Loucy (cell line): ENCODE data around the gene ERCC3.
"Not testable (repeated sequence)": the region's sequence is repeated elsewhere in the genome, so short reads cannot be mapped to it uniquely, and the experiment has no call there.

Source experiments
- H2AFZ ChIP-seq: fragments of 200-600 bp; sonication (generic); 2 replicates; pipeline ENCODE4 v1.6.0; 2016; ENCODE audit warnings: antibody characterized with exemption, mild to moderate bottlenecking, low read length, moderate library complexity
- H3F3A ChIP-seq: fragments of 200-600 bp; 2 replicates; pipeline ENCODE4 v1.6.0; 2016; ENCODE audit warnings: antibody characterized with exemption, low read depth, mild to moderate bottlenecking
- H3K27me3 ChIP-seq: fragments of 200-600 bp; sonication (generic); 2 replicates; pipeline ENCODE4 v1.6.1; 2014; ENCODE audit warnings: low read length, mild to moderate bottlenecking; ENCODE audit not compliant: insufficient read depth, poor library complexity, severe bottlenecking
- H3K36me3 ChIP-seq: fragments of 200-600 bp; sonication (generic); 2 replicates; pipeline ENCODE4 v1.6.1; 2016; ENCODE audit warnings: low read length; ENCODE audit not compliant: insufficient read depth
- H3K4me1 ChIP-seq: fragments of 200-600 bp; sonication (generic); 2 replicates; pipeline ENCODE4 v1.5.1; 2014; ENCODE audit warnings: low read length, mild to moderate bottlenecking; ENCODE audit not compliant: insufficient read depth, poor library complexity, severe bottlenecking
- H3K4me2 ChIP-seq: fragments of 200-600 bp; sonication (generic); 2 replicates; pipeline ENCODE4 v1.6.0; 2014; ENCODE audit warnings: antibody characterized with exemption, low read length, low read depth, mild to moderate bottlenecking; ENCODE audit not compliant: poor library complexity, severe bottlenecking
- H3K4me3 ChIP-seq: fragments of 200-600 bp; sonication (generic); 2 replicates; pipeline ENCODE4 v1.5.1; 2014; ENCODE audit warnings: low read length, mild to moderate bottlenecking, mixed read lengths; ENCODE audit not compliant: poor library complexity, severe bottlenecking
- H3K79me2 ChIP-seq: fragments of 200-600 bp; sonication (generic); 2 replicates; pipeline ENCODE4 v1.6.1; 2014; ENCODE audit warnings: low read length; ENCODE audit not compliant: insufficient read depth
- H3K9ac ChIP-seq: fragments of 200-600 bp; sonication (generic); 2 replicates; pipeline ENCODE4 v1.6.0; 2014; ENCODE audit warnings: mild to moderate bottlenecking, low read depth, low read length, moderate library complexity; ENCODE audit not compliant: poor library complexity, severe bottlenecking
- H3K9me2 ChIP-seq: fragments of 200-600 bp; sonication (generic); replicated peaks from 2 replicates; pipeline ENCODE4 v1.6.1; 2016; ENCODE audit warnings: low read depth, low read length, mixed read lengths
- H3K9me3 ChIP-seq: fragments of 200-600 bp; sonication (generic); 2 replicates; pipeline ENCODE4 v1.6.1; 2014; ENCODE audit warnings: mild to moderate bottlenecking, antibody characterized with exemption, low read length, low read depth; ENCODE audit not compliant: insufficient read depth
- H4K20me1 ChIP-seq: fragments of 200-600 bp; sonication (generic); 2 replicates; pipeline ENCODE4 v1.6.0; 2014; ENCODE audit warnings: antibody characterized with exemption, low read length, mild to moderate bottlenecking; ENCODE audit not compliant: insufficient read depth, poor library complexity, severe bottlenecking
- CTCF ChIP-seq: fragments of 200-600 bp; sonication (generic); conservative IDR thresholded peaks from 2 replicates; pipeline ENCODE4 v1.5.1; 2014; ENCODE audit warnings: mild to moderate bottlenecking, antibody characterized with exemption, low read length
- EZH2phosphoT487 ChIP-seq: fragments of 200-600 bp; IDR thresholded peaks from 2 replicates; pipeline ENCODE4 v1.6.1; 2018; ENCODE audit warnings: antibody characterized with exemption, mild to moderate bottlenecking, moderate library complexity, borderline replicate concordance

ERCC3 gene

DNA sequence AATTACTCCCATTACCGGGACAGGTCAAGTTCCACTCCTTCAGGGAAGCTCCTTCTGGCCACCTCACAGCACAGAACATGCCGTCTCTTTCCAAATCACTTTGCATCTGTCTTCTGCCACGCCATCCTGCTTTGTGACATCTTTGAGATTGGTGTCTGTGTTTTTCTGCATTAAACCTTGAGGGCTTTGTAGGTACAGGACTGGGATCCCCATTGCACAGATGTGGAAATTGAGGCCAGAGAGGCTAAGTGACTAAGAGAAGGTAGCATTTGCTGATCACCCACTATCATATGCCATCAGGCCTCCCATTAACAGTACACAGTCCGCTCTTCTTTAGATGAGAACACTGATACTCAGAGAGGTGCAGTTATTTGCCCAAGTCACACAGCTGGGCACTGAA lies 64.4 kb downstream of the ERCC3 start:
- TF ChIP-seq EZH2phosphoT487 (no peak), CTCF (no peak)
- no peaks in the 10 kb centered on the region for H3F3A ChIP-seq
- no peak overlapping the region for H3K9ac ChIP-seq
- no peak overlapping the region for H3K4me2 ChIP-seq
- no peaks in the 10 kb centered on the region for H3K27me3 ChIP-seq
- no peaks in the 10 kb centered on the region for H3K79me2 ChIP-seq
- H2AFZ ChIP-seq = no peak overlapping the region
- H3K36me3 ChIP-seq = no peaks in the 10 kb centered on the region
- no peaks in the 10 kb centered on the region for H4K20me1 ChIP-seq
- no peaks in the 10 kb centered on the region for H3K9me3 ChIP-seq
- no peaks in the 10 kb centered on the region for H3K9me2 ChIP-seq
- no peak overlapping the region for H3K4me3 ChIP-seq
- no peaks in the 10 kb centered on the region for H3K4me1 ChIP-seq

DNA sequence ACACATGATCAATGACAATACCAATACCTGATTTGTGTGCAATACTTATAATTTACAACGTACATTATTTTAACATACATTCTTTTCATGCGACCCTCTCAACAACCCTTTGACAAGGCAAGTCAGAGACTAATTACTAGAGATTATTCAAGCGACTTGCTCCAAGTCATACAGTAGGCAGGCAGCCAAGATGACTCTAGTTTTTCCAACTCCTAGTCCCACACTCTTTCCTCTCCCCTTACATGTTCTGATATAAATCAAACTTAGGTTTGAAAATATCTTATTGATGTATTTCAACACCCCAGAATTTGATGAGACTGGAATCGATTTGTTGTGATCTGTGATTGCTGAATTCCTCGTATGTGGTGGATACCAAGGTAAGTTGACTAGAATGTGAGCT lies 65.8 kb downstream of the ERCC3 start:
- Histone ChIP-seq H3K36me3 (no peaks in the 10 kb centered on the region), H3F3A (no peaks in the 10 kb centered on the region), H2AFZ (no peak overlapping the region), H3K9me3 (no peaks in the 10 kb centered on the region), H3K79me2 (no peaks in the 10 kb centered on the region), H3K4me2 (no peak overlapping the region), H3K4me3 (no peak overlapping the region), H3K4me1 (no peaks in the 10 kb centered on the region), H3K9me2 (no peaks in the 10 kb centered on the region), H3K27me3 (no peaks in the 10 kb centered on the region), H3K9ac (no peak overlapping the region), H4K20me1 (no peaks in the 10 kb centered on the region)
- no peak for TF ChIP-seq EZH2phosphoT487

DNA sequence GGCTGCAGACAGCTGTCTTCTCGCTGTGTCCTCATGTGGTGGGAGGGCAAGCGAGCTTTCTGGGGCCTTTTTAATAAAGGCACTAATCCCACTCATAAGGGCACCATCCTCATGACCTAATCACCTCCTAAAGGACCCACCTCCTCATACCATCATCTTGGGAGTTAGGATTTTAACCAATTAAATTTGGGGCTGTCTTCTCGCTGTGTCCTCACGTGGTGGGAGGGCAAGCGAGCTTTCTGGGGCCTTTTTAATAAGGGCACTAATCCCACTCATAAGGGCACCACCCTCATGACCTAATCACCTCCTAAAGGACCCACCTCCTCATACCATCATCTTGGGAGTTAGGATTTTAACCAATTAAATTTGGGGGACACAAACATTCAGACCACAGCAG lies 66.7 kb downstream of the ERCC3 start:
- not testable (repeated sequence) for H3K27me3 ChIP-seq, H2AFZ ChIP-seq, H3K9ac ChIP-seq, H3F3A ChIP-seq, H3K4me1 ChIP-seq, H3K4me2 ChIP-seq, H3K9me3 ChIP-seq, H3K9me2 ChIP-seq, H4K20me1 ChIP-seq, H3K4me3 ChIP-seq, H3K36me3 ChIP-seq, H3K79me2 ChIP-seq

GRCh38 chr2:127226520-127227263 lies 67.3 kb downstream of the ERCC3 start:
- no peaks in the 10 kb centered on the region for H3K9me2 ChIP-seq
- H3K9me3 ChIP-seq = no peaks in the 10 kb centered on the region
- no peak overlapping the region for H2AFZ ChIP-seq
- H4K20me1 ChIP-seq = no peaks in the 10 kb centered on the region
- H3K27me3 ChIP-seq = no peaks in the 10 kb centered on the region
- H3K36me3 ChIP-seq = no peaks in the 10 kb centered on the region
- no peak overlapping the region for H3K9ac ChIP-seq
- no peak overlapping the region for H3K4me3 ChIP-seq
- H3F3A ChIP-seq = no peaks in the 10 kb centered on the region
- no peak overlapping the region for H3K4me2 ChIP-seq
- no peaks in the 10 kb centered on the region for H3K4me1 ChIP-seq
- TF ChIP-seq EZH2phosphoT487 (no peak), CTCF (no peak)
- H3K79me2 ChIP-seq = no peaks in the 10 kb centered on the region
